ENCODE data around the gene AICDA.

- TF ChIP-seq, protein P1, sequence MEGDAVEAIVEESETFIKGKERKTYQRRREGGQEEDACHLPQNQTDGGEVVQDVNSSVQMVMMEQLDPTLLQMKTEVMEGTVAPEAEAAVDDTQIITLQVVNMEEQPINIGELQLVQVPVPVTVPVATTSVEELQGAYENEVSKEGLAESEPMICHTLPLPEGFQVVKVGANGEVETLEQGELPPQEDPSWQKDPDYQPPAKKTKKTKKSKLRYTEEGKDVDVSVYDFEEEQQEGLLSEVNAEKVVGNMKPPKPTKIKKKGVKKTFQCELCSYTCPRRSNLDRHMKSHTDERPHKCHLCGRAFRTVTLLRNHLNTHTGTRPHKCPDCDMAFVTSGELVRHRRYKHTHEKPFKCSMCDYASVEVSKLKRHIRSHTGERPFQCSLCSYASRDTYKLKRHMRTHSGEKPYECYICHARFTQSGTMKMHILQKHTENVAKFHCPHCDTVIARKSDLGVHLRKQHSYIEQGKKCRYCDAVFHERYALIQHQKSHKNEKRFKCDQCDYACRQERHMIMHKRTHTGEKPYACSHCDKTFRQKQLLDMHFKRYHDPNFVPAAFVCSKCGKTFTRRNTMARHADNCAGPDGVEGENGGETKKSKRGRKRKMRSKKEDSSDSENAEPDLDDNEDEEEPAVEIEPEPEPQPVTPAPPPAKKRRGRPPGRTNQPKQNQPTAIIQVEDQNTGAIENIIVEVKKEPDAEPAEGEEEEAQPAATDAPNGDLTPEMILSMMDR (IDR thresholded peaks at IDR 0.05): no peak
- no peak for TF ChIP-seq POLR2A (IDR thresholded peaks at IDR 0.05)
Measured at GRCh38 chr12:8647968-8648367, 35.3 kb upstream of the AICDA start.

Data from tibial nerve (tissue), 3 donors.